Astrocyte of the spinal cord (primary cell): Measurements from ENCODE around the gene XK.

Source experiments
- DNase-seq: peaks from one replicate; pipeline ENCODE4 v3.0.0; 2011; ENCODE audit warnings: low read depth, low spot score
- H3K4me3 ChIP-seq: 2 replicates; pipeline ENCODE4 v1.5.1; 2011; ENCODE audit warnings: low read depth, mild to moderate bottlenecking, low read length, moderate library complexity
- in situ Hi-C: cut with HindIII; loops from 2 replicates; pipeline ENCODE4 v1.10.0; 2017; ENCODE audit warnings: low sequenced_read_pairs
- TF ChIP-seq, protein P1 (sequence below): IDR thresholded peaks from 2 replicates; pipeline ENCODE4 v1.5.1; 2012; ENCODE audit warnings: low read depth, mild to moderate bottlenecking, low read length, inconsistent platforms

The XK gene

DNA sequence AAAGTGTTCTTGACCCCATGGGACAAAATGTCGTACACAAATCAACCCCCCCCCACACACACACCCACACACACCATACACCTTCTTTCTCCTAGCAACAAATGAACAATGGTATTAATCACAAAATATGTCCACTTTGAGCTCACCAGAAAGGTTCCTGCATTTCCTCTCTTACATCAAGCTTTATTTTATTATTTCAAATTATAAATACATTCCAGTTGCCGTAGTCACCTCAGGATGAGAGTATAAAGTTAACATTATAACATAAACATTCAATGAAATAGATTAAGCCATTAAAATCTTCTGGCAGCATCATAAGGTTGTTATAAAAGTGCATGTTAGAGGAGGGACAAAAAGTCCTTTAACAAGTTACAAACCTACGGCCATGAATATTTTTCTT, 7.3 kb downstream of the XK start:
- peak; percentile 17 for DNase-seq
- in situ Hi-C loops: no loop called here
- TF ChIP-seq, protein P1, sequence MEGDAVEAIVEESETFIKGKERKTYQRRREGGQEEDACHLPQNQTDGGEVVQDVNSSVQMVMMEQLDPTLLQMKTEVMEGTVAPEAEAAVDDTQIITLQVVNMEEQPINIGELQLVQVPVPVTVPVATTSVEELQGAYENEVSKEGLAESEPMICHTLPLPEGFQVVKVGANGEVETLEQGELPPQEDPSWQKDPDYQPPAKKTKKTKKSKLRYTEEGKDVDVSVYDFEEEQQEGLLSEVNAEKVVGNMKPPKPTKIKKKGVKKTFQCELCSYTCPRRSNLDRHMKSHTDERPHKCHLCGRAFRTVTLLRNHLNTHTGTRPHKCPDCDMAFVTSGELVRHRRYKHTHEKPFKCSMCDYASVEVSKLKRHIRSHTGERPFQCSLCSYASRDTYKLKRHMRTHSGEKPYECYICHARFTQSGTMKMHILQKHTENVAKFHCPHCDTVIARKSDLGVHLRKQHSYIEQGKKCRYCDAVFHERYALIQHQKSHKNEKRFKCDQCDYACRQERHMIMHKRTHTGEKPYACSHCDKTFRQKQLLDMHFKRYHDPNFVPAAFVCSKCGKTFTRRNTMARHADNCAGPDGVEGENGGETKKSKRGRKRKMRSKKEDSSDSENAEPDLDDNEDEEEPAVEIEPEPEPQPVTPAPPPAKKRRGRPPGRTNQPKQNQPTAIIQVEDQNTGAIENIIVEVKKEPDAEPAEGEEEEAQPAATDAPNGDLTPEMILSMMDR: no peak
- no peak overlapping the region for H3K4me3 ChIP-seq

DNA sequence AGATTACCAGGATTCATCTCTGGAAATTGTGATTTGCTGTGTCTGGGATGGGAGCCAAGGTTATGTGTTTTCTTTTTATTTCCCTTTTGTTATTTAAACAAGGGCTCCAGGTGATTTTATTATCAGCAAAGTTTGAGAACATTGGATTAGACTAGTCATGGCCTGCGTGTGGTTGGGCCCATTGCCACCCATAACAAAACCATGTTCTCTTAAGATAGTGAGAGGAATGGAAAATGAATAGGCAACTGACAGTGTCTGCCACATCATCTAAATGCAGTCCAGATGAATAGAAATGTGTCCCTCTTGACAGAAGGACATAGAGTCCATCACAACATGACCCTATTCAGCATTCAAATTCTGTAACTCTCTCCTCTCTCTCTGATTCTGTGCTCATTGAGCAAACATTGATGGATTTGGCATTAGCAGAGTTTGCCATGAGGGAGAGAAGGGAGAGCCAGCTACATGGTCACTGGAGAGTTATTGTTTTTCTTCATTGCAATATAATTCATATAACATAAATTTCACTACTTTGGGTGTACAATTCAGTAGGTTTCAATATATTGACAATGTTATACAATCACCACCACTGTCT, 11.7 kb downstream of the XK start:
- in situ Hi-C loops: no loop called here
- H3K4me3 ChIP-seq: no peak overlapping the region
- peak; percentile 22 for DNase-seq
- TF ChIP-seq, protein P1: no peak

DNA sequence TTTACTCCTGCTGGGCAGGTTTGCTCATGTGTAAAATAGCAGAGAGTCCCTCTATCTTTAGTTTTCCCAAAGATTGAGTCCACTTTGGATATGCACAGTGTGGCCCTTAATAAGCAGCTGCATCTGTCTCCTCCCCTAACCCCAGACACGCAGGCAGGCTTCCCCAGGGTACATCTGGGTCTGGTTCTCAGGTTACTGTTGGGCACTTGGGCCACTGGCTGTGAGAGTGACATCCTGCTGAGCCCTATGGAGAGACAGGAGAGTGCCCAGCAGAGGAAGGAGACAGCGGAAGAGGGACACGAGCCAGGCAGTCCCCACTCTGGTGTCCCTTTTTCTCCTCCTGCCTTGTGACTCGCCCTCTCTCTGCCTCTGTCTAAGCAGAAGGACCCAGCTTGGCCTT, 16.0 kb downstream of the XK start:
- in situ Hi-C loops: no loop called here

DNA sequence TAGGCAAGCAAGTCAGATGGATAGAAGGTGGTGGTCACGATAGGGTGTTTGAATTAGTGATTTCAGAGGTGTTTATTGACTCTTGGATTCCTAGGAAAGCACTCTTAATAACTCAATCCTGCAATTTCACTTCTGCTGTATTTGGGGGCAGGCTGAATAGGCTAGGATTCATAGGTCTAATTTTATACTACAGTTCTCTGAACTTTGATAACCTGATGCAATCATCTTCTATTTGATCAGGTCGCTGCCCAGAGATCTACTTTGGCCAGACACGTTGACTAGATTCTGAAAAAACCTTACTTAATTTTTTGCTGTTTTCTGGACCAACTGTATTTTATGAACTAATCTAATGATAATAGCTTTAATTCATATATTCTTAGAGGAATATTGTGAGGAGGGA, 26.4 kb downstream of the XK start:
- TF ChIP-seq, protein P1: no peak
- DNase-seq: no peak
- no peak overlapping the region for H3K4me3 ChIP-seq
- in situ Hi-C loops: no loop called here

More for the DNA sequence above, 16.0 kb downstream of the XK start:
- H3K4me3 ChIP-seq: no peak overlapping the region
- TF ChIP-seq, protein P1: no peak
- no peak for DNase-seq

DNA sequence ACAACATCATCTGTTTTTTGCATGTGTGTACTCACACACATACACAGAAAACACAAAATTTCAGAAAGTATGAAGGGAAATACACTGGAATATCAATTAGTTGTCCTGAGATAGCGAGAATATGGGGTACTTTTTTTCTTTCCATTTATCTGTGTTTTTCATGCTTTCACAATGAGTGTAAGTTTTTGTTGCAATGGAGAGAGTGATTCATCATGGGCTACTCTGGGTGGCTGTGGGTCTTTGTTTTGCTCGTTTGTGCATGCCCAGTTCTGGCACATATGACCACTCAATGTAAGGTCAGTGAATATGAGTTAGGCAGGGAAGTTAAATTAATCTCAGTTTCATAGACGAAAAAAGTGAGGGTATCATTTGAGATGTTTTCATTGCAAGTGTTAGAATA, 26.9 kb downstream of the XK start:
- no peak overlapping the region for H3K4me3 ChIP-seq
- in situ Hi-C loops: no loop called here
- DNase-seq: peak; percentile 21
- TF ChIP-seq, protein P1: no peak

DNA sequence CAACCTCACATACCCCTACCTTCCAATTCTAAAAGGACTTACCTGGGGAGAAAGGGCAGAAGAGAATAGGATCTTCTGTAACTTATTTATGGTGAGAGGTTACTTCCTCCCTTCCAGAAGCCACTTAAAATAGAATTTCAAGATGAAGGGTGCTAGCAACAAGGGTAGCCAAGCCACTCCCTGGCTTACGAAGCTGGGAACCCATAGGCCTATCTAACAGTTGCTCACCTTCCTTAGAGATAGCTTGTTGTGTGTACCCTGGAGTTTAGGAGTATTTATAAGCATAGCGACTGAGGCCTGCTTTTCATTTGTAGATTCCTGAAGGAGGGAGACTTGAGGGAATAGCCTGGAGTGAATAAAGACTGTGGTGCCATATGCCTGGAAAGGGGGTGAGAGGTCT, 28.9 kb downstream of the XK start:
- no peak for DNase-seq
- in situ Hi-C loops: no loop called here
- H3K4me3 ChIP-seq: no peak overlapping the region
- TF ChIP-seq, protein P1: no peak

DNA sequence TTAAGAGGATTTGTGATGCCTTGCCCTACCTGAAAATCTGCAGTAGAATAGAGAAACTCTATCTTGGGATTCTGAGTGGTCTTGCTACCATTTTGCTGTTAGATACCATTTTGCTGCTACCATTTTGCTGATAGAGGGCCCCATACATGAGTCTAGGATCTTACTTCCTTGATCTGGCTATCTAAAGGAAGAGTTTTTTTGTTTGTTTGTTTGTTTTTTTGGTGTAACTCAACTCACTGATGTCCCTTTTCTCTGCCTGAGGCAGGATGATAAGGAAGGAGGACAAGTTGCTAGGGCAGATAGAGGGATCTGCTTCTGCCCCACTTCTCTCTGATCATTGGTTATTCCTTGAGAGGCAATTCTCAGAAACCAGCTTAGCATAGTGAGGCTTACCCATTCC, 31.0 kb downstream of the XK start:
- TF ChIP-seq, protein P1: no peak
- in situ Hi-C loops: no loop called here
- H3K4me3 ChIP-seq: no peak overlapping the region
- DNase-seq: no peak
